Activated CD8-positive, alpha-beta memory T cell treated with anti-CD3 and anti-CD28 coated beads for 48 hours (primary cell): Measurements from ENCODE around the gene TTN.
"Not testable (repeated sequence)": the region's sequence is repeated elsewhere in the genome, so short reads cannot be mapped to it uniquely, and the experiment has no call there.

ENCODE experiments used
- DNase-seq, 3 experiments: peaks; one replicate each; pipeline ENCODE4 v3.0.0-alpha.2; 2020; ENCODE audit warnings: low read depth in 2 of 3, low spot score in 2 of 3

TTN gene

GRCh38 chr2:178536037-178536436 is 271.2 kb downstream of the TTN start:
- no peak for DNase-seq

GRCh38 chr2:178531168-178531567 is 276.1 kb downstream of the TTN start:
- DNase-seq, result no peak

- no peak for DNase-seq
Observed at GRCh38 chr2:178530625-178531142, 276.5 kb downstream of the TTN start.

GRCh38 chr2:178530131-178530530 is 277.1 kb downstream of the TTN start:
- DNase-seq, result no peak

- no peak for DNase-seq
Observed at GRCh38 chr2:178529194-178529593, 278.0 kb downstream of the TTN start.

- no peak for DNase-seq
Observed at GRCh38 chr2:178528647-178529046, 278.6 kb downstream of the TTN start.

- no peak for DNase-seq
Observed at GRCh38 chr2:178527592-178527991, 279.6 kb downstream of the TTN start.

- no peak for DNase-seq
Observed at GRCh38 chr2:178526256-178526655, 281.0 kb downstream of the TTN start.

GRCh38 chr2:178525460-178525859 is 281.8 kb downstream of the TTN start:
- not testable (repeated sequence) for DNase-seq

GRCh38 chr2:178525010-178525409 is 282.2 kb downstream of the TTN start:
- not testable (repeated sequence) for DNase-seq

- DNase-seq, result no peak
Observed at GRCh38 chr2:178523596-178524134, 283.6 kb downstream of the TTN start.

GRCh38 chr2:178522950-178523595 is 284.1 kb downstream of the TTN start:
- peak; percentile 45 to 65 (median 60) for DNase-seq

- DNase-seq, result no peak
Observed at GRCh38 chr2:178521304-178522150, 285.7 kb downstream of the TTN start.

GRCh38 chr2:178517496-178517895 is 289.7 kb downstream of the TTN start:
- DNase-seq, result no peak

- no peak for DNase-seq
Observed at GRCh38 chr2:178514664-178515063, 292.6 kb downstream of the TTN start.

GRCh38 chr2:178513876-178514275 is 293.3 kb downstream of the TTN start:
- DNase-seq, result no peak

GRCh38 chr2:178512484-178512883 is 294.7 kb downstream of the TTN start:
- no peak for DNase-seq

- no peak for DNase-seq
Observed at GRCh38 chr2:178510384-178510783, 296.8 kb downstream of the TTN start.

- DNase-seq, result no peak
Observed at GRCh38 chr2:178508646-178509045, 298.6 kb downstream of the TTN start.

- DNase-seq, result no peak
Observed at GRCh38 chr2:178506949-178507348, 300.3 kb downstream of the TTN start.

GRCh38 chr2:178506524-178506923 is 300.7 kb downstream of the TTN start:
- DNase-seq, result no peak

GRCh38 chr2:178506101-178506500 is 301.1 kb downstream of the TTN start:
- DNase-seq, result no peak
